ENCODE results near the gene TRPT1.
A peak's percentile ranks its signal among the peaks of the same experiment; 100 is the strongest.

The TRPT1 gene

DNA sequence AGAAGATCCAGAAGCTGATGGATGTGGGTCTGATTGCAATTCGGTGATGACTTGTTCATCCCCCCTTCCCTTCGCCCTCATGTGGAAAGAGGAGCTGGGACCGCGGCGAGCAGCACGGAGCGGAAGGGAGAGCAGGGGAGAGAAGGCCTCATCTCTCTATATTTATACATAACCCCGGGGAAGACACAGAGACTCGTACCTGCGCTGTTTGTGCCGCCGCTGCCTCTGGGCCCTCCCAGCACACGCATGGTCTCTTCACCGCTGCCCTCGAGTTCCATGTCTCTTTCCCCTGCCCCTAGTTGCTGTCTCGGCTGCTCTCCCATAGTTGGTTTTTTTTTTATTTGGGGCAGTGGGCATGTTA, 21.9 kb downstream of the TRPT1 start (continued):
- TF ChIP-seq ZNF670 (tag by site-specific recombination; IDR thresholded peaks at IDR 0.05; ENCODE audit: low read depth) (no peak), ZNF571 (tag by site-specific recombination; IDR thresholded peaks at IDR 0.05) (no peak), HOXC10 (CRISPR knock-in tag; IDR thresholded peaks at IDR 0.05) (no peak), ZNF157 (tag by site-specific recombination; IDR thresholded peaks at IDR 0.05) (no peak), ZSCAN23 (tag by site-specific recombination; IDR thresholded peaks at IDR 0.05) (no peak), ZNF776 (tag by site-specific recombination; IDR thresholded peaks at IDR 0.05; ENCODE audit: borderline replicate concordance) (no peak), ZFP37 (tag by site-specific recombination; IDR thresholded peaks at IDR 0.05) (no peak), MEIS1 (CRISPR knock-in tag; IDR thresholded peaks at IDR 0.05; ENCODE audit: borderline replicate concordance) (no peak), GLIS1 (tag by site-specific recombination; IDR thresholded peaks at IDR 0.05) (no peak)
- TF ChIP-seq, protein P1, sequence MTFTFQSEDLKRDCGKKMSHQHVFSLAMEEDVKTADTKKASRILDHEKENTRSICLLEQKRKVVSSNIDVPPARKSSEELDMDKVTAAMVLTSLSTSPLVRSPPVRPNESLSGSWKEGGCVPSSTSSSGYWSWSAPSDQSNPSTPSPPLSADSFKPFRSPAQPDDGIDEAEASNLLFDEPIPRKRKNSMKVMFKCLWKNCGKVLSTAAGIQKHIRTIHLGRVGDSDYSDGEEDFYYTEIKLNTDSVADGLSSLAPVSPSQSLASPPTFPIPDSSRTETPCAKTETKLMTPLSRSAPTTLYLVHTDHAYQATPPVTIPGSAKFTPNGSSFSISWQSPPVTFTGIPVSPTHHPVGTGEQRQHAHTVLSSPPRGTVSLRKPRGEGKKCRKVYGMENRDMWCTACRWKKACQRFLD (tag by site-specific recombination; IDR thresholded peaks at IDR 0.05) = no peak

DNA sequence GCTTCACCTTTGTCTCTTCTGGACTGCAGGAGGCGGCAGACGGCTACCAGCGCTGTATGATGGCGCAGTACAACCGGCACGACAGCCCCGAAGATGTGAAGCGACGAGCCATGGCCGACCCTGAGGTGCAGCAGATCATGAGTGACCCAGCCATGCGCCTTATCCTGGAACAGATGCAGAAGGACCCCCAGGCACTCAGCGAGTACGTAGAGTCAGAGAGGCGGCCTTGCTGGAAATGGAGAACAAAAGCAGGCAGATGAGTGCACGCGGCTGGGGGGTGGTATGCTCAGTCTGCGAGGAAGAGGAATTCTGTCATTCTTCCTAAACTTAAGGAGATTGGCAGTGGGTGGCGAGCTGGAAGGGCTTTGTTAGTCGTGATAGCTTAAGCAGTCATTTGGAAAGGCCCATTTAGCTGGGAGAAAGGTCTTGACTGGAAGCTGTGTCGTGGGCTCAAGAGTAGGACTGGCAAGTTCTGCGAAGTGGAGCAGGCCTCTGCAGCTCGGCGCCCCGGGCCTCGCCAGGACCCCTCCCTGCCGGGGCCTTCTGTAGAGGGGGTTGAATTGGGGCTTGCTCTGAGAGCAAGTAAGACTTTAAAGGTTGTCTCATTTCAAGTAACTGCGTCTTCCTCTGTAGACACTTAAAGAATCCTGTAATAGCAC, 22.4 kb downstream of the TRPT1 start:
- TF ChIP-seq ZNF394 (tag by site-specific recombination; IDR thresholded peaks at IDR 0.05; ENCODE audit: borderline replicate concordance) (no peak), SCRT1 (tag by site-specific recombination; IDR thresholded peaks at IDR 0.05; ENCODE audit: borderline replicate concordance) (no peak), KLF1 (tag by site-specific recombination; IDR thresholded peaks at IDR 0.05) (no peak), ZNF747 (tag by site-specific recombination; IDR thresholded peaks at IDR 0.05) (no peak), ZNF366 (tag by site-specific recombination; conservative IDR thresholded peaks at IDR 0.05) (no peak), ZNF548 (tag by site-specific recombination; IDR thresholded peaks at IDR 0.05) (no peak), MZF1 (tag by site-specific recombination; IDR thresholded peaks at IDR 0.05; ENCODE audit: borderline replicate concordance) (no peak), ZNF623 (tag by site-specific recombination; IDR thresholded peaks at IDR 0.05) (no peak), SP2 (tag by site-specific recombination; IDR thresholded peaks at IDR 0.05) (no peak), ZSCAN23 (tag by site-specific recombination; IDR thresholded peaks at IDR 0.05) (no peak), ZNF426 (tag by site-specific recombination; IDR thresholded peaks at IDR 0.05) (no peak), ZNF843 (tag by site-specific recombination; IDR thresholded peaks at IDR 0.05) (no peak), SP3 (tag by site-specific recombination; IDR thresholded peaks at IDR 0.05) (no peak), ZNF324 (tag by site-specific recombination; IDR thresholded peaks at IDR 0.05) (no peak)
- TF ChIP-seq, protein P2, sequence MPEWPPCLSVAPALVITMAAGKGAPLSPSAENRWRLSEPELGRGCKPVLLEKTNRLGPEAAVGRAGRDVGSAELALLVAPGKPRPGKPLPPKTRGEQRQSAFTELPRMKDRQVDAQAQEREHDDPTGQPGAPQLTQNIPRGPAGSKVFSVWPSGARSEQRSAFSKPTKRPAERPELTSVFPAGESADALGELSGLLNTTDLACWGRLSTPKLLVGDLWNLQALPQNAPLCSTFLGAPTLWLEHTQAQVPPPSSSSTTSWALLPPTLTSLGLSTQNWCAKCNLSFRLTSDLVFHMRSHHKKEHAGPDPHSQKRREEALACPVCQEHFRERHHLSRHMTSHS (tag by site-specific recombination; IDR thresholded peaks at IDR 0.05) = no peak
- TF ChIP-seq, protein P3, sequence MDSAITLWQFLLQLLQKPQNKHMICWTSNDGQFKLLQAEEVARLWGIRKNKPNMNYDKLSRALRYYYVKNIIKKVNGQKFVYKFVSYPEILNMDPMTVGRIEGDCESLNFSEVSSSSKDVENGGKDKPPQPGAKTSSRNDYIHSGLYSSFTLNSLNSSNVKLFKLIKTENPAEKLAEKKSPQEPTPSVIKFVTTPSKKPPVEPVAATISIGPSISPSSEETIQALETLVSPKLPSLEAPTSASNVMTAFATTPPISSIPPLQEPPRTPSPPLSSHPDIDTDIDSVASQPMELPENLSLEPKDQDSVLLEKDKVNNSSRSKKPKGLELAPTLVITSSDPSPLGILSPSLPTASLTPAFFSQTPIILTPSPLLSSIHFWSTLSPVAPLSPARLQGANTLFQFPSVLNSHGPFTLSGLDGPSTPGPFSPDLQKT (IDR thresholded peaks at IDR 0.05; ENCODE audit: borderline replicate concordance, low read depth, low read length) = no peak
- TF ChIP-seq, protein P4, sequence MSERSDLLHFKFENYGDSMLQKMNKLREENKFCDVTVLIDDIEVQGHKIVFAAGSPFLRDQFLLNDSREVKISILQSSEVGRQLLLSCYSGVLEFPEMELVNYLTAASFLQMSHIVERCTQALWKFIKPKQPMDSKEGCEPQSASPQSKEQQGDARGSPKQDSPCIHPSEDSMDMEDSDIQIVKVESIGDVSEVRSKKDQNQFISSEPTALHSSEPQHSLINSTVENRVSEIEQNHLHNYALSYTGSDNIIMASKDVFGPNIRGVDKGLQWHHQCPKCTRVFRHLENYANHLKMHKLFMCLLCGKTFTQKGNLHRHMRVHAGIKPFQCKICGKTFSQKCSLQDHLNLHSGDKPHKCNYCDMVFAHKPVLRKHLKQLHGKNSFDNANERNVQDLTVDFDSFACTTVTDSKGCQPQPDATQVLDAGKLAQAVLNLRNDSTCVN (tag by site-specific recombination; optimal IDR thresholded peaks at IDR 0.05) = no peak
- TF ChIP-seq, protein P5, sequence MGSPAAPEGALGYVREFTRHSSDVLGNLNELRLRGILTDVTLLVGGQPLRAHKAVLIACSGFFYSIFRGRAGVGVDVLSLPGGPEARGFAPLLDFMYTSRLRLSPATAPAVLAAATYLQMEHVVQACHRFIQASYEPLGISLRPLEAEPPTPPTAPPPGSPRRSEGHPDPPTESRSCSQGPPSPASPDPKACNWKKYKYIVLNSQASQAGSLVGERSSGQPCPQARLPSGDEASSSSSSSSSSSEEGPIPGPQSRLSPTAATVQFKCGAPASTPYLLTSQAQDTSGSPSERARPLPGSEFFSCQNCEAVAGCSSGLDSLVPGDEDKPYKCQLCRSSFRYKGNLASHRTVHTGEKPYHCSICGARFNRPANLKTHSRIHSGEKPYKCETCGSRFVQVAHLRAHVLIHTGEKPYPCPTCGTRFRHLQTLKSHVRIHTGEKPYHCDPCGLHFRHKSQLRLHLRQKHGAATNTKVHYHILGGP (tag by site-specific recombination; IDR thresholded peaks at IDR 0.05) = no peak
- TF ChIP-seq, protein P6, sequence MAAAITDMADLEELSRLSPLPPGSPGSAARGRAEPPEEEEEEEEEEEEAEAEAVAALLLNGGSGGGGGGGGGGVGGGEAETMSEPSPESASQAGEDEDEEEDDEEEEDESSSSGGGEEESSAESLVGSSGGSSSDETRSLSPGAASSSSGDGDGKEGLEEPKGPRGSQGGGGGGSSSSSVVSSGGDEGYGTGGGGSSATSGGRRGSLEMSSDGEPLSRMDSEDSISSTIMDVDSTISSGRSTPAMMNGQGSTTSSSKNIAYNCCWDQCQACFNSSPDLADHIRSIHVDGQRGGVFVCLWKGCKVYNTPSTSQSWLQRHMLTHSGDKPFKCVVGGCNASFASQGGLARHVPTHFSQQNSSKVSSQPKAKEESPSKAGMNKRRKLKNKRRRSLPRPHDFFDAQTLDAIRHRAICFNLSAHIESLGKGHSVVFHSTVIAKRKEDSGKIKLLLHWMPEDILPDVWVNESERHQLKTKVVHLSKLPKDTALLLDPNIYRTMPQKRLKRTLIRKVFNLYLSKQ (tag by site-specific recombination; IDR thresholded peaks at IDR 0.05; ENCODE audit: borderline replicate concordance) = no peak
- POLR2A ChIA-PET = interaction anchor here (0.6 to 4.7 kb wide), 9 partner anchors 18 to 110 kb away, joined by 3 to 32 read pairs (median 5); partner anchors contain the start of genes NUDT22, STIP1 and TRPT1
- Histone ChIP-seq H3K9me3 (ENCODE audit: control insufficient read depth, insufficient read depth, low read depth, low read length) (no peaks in the 10 kb centered on the region), H3K36me3 (ENCODE audit: control insufficient read depth in 2 of 2, insufficient read depth in 1 of 2, low read length in 2 of 2) (peaks cover 11 to 80% of the 10 kb centered on the region in 2 experiments; a peak in 2 of 3 replicates), H3K27ac (ENCODE audit: extremely low read depth, low read depth, low read length) (peak overlapping the region; percentile 55; the same call in 1 of the 2 replicates), H3K4me3 (ENCODE audit: low read depth, low read length) (no peak overlapping the region), H3K4me1 (ENCODE audit: control insufficient read depth, insufficient read depth, low read length) (0 out of 2 replicates have a peak, but pooled peaks cover 8% of the 10 kb centered on the region)
- CTCF ChIA-PET = interaction anchor here (0.6 to 4.7 kb wide), 17 partner anchors 8 to 420 kb away, joined by 3 to 78 read pairs (median 8); partner anchors contain the start of genes CATSPERZ, FKBP2, NUDT22 and PLCB3

Measured in HEK293 (cell line).